B cell (primary cell): ENCODE measurements around the gene PSMD9. TPM values are rescaled to one million over a fixed set of nuclear protein-coding genes. Genes with fewer than 3 reads are reported as not detected.

Experiments
- ATAC-seq: fragments of 200-7000 bp; cut with Tn5 transposase; one replicate; pipeline ENCODE4 v1.10.0; 2021; ENCODE audit warnings: low read depth, mild to moderate bottlenecking, moderate number of reproducible peaks, moderate library complexity
- CTCF ChIA-PET: fragments of 350-600 bp; sonication (Branson Sonifier 250); formaldehyde crosslinking; loops from one replicate; lab custom pipeline; 2021; ENCODE audit warnings: antibody characterized with exemption, inconsistent platforms; lab: Charles Lee
- POLR2A ChIA-PET: fragments of 350-600 bp; sonication (Branson Sonifier 250); formaldehyde crosslinking; loops from one replicate; lab custom pipeline; 2021; ENCODE audit warnings: antibody characterized with exemption; lab: Charles Lee
- DNase-seq: peaks from one replicate; pipeline ENCODE4 v3.0.0; 2013
- H2AFZ ChIP-seq: 2 replicates; pipeline ENCODE4 v1.6.1; 2012; ENCODE audit warnings: mild to moderate bottlenecking, low read depth, low read length; ENCODE audit not compliant: insufficient read depth, poor library complexity, severe bottlenecking
- H3K27ac ChIP-seq, 2 donors: 1 replicate in 1 of 2; 2 replicates in 1 of 2; pipeline ENCODE4 v1.5.1; 2012 to 2013; ENCODE audit warnings: low read length in 2 of 2, mild to moderate bottlenecking in 2 of 2, moderate library complexity in 1 of 2
- H3K27me3 ChIP-seq, 4 experiments: fragments of 200-600 bp in 1 of 4; sonication (generic) in 1 of 4; replicated peaks in 1 of 4; 1 replicate in 2 of 4; 2 replicates in 2 of 4; pipeline versions ENCODE4 v1.6.1 to v1.7.0; 2013 to 2016; ENCODE audit warnings: low read length in 3 of 4, mild to moderate bottlenecking in 2 of 4, mixed read lengths in 1 of 4, moderate library complexity in 1 of 4; ENCODE audit not compliant: insufficient read depth in 4 of 4, control insufficient read depth in 3 of 4; ENCODE audit errors: control extremely low read depth in 1 of 4
- H3K36me3 ChIP-seq, 2 experiments: replicated peaks in 1 of 2; 1 replicate in 1 of 2; 2 replicates in 1 of 2; pipeline versions ENCODE4 v1.6.1 to v1.7.1; 2013; ENCODE audit warnings: low read length in 1 of 2; ENCODE audit not compliant: insufficient read depth in 2 of 2, control insufficient read depth in 1 of 2; ENCODE audit errors: control extremely low read depth in 1 of 2, extremely low read depth in 1 of 2
- H3K4me1 ChIP-seq, 2 donors: fragments of 200-600 bp in 1 of 2; sonication (generic) in 1 of 2; 1 replicate in 1 of 2; 2 replicates in 1 of 2; pipeline versions ENCODE4 v1.5.1 to v1.6.1; 2013 to 2017; ENCODE audit warnings: low read length in 2 of 2; ENCODE audit not compliant: control insufficient read depth in 2 of 2, insufficient read depth in 2 of 2
- H3K4me2 ChIP-seq: replicated peaks from 2 replicates; pipeline ENCODE3; 2012; ENCODE audit warnings: mild to moderate bottlenecking, low read depth, low read length; ENCODE audit not compliant: poor library complexity, severe bottlenecking
- H3K4me3 ChIP-seq, 5 experiments: fragments of 200-600 bp in 1 of 5; sonication (generic) in 1 of 5; 1 replicate in 3 of 5; 2 replicates in 2 of 5; pipeline versions ENCODE4 v1.5.1 to v1.7.0; 2011 to 2016; ENCODE audit warnings: low read length in 4 of 5, mild to moderate bottlenecking in 4 of 5, low read depth in 2 of 5, control low read depth in 1 of 5, moderate library complexity in 1 of 5; ENCODE audit not compliant: insufficient read depth in 1 of 5; ENCODE audit errors: control extremely low read depth in 1 of 5, extremely low read depth in 1 of 5
- H3K79me2 ChIP-seq: fragments of 200-600 bp; sonication (generic); one replicate; pipeline ENCODE4 v1.6.0; 2016; ENCODE audit warnings: low read length; ENCODE audit not compliant: control insufficient read depth, insufficient read depth
- H3K9ac ChIP-seq: fragments of 200-600 bp; sonication (generic); 2 replicates; pipeline ENCODE4 v1.6.1; 2017; ENCODE audit warnings: mild to moderate bottlenecking, low read length, moderate library complexity
- H3K9me3 ChIP-seq, 3 donors: one replicate each; pipeline versions ENCODE4 v1.6.1 to v1.7.1; 2013; ENCODE audit warnings: low read length in 2 of 3; ENCODE audit not compliant: control insufficient read depth in 2 of 3, insufficient read depth in 1 of 3; ENCODE audit errors: control extremely low read depth in 1 of 3
- H4K20me1 ChIP-seq: 2 replicates; pipeline ENCODE4 v1.6.0; 2012; ENCODE audit warnings: mild to moderate bottlenecking, low read length; ENCODE audit not compliant: insufficient read depth, control insufficient read depth, poor library complexity, severe bottlenecking
- H3K27ac Mint-ChIP-seq: one replicate; pipeline ENCODE4 v1.8.0; 2021; ENCODE audit warnings: mixed read lengths
- H3K27me3 Mint-ChIP-seq: one replicate; pipeline ENCODE4 v1.8.0; 2021; ENCODE audit warnings: mixed read lengths
- H3K4me1 Mint-ChIP-seq: one replicate; pipeline ENCODE4 v1.8.0; 2021; ENCODE audit warnings: mixed read lengths
- H3K4me3 Mint-ChIP-seq: one replicate; pipeline ENCODE4 v1.8.0; 2021; ENCODE audit warnings: mixed read lengths
- H3K9me3 Mint-ChIP-seq: one replicate; pipeline ENCODE4 v1.8.0; 2022; ENCODE audit warnings: mixed read lengths; ENCODE audit not compliant: insufficient read depth
- CTCF ChIP-seq: fragments of 200-600 bp; IDR thresholded peaks from one replicate; pipeline ENCODE4 v1.8.0; 2022; ENCODE audit warnings: antibody characterized with exemption, mild to moderate bottlenecking
- EZH2 ChIP-seq: IDR thresholded peaks from 2 replicates; pipeline ENCODE4 v1.6.1; 2012; ENCODE audit warnings: borderline replicate concordance, low read depth, mild to moderate bottlenecking, moderate library complexity, low read length; ENCODE audit not compliant: insufficient read depth, poor library complexity, severe bottlenecking
- WGBS: methylation state at CpG from one replicate; pipeline ENCODE4 v1.1.5; 2013; ENCODE audit warnings: missing lambda C conversion rate; ENCODE audit not compliant: insufficient coverage; 5-methylcytosine and 5-hydroxymethylcytosine counted together
- intact Hi-C: fragments of 100-400 bp; cut with micrococcal nuclease; formaldehyde crosslinking; loops from one replicate; pipeline ENCODE4 v1.10.0; 2022
- polyA plus RNA-seq: library from polyadenylated mRNA; depleted of rRNA; stranded (reverse); fragments of >200 nt; gene quantifications from 2 replicates; pipeline ENCODE4 v1.2.3, GENCODE V29; 2012
- total RNA-seq, 2 donors: library from RNA; stranded (reverse); fragments of 120-200 nt in 1 of 2; gene quantifications; 1 replicate in 1 of 2; 2 replicates in 1 of 2; pipeline versions ENCODE4 v1.2.3 to v1.2.4, GENCODE V29; 2013 to 2022

Gene PSMD9
- total and polyA plus RNA-seq, 2 donors (not counting 1 experiment from before 2014, with no cell fraction given), result 37.1 to 83.4 TPM

- Histone ChIP-seq H3K27ac (no peak overlapping the region), H2AFZ (no peak overlapping the region), H3K4me1 (peaks cover 8 to 11% of the 10 kb centered on the region in 2 donors), H3K9ac (no peak overlapping the region), H3K79me2 (peaks cover 2% of the 10 kb centered on the region), H3K27me3 (no peaks in the 10 kb centered on the region), H3K36me3 (peaks cover 8 to 15% of the 10 kb centered on the region in 2 experiments), H4K20me1 (no peaks in the 10 kb centered on the region), H3K4me3 (no peak overlapping the region), H3K4me2 (no peak overlapping the region), H3K9me3 (no peaks in the 10 kb centered on the region)
- H3K4me1 Mint-ChIP-seq, result peaks cover 13% of the 10 kb centered on the region
- DNase-seq (no peak), ATAC-seq (no peak)
- no peaks in the 10 kb centered on the region for H3K9me3 Mint-ChIP-seq
- POLR2A ChIA-PET, result interaction anchor here (0.6 kb wide), 1 partner anchor 150 kb away, joined by 9 read pairs; no protein-coding TSS in a partner anchor
- CTCF ChIA-PET, result interaction anchor here (0.9 to 4.3 kb wide), 7 partner anchors 19 to 207 kb away, joined by 3 to 55 read pairs (median 7); partner anchors contain the start of gene RHOF
- no peaks in the 10 kb centered on the region for H3K27me3 Mint-ChIP-seq
- TF ChIP-seq CTCF, result no peak
- H3K4me3 Mint-ChIP-seq, result no peak overlapping the region
- H3K27ac Mint-ChIP-seq, result no peak overlapping the region
- WGBS, result 86% methylated on average over 5 of the region's 5 CpGs
- intact Hi-C loops, result no loop called here
These were observed 27.3 kb downstream of the PSMD9 start for GRCh38 chr12:121915841-121916321.

- peaks cover 2% of the 10 kb centered on the region for H3K79me2 ChIP-seq
- H3K4me1 ChIP-seq, result peaks cover 8 to 11% of the 10 kb centered on the region in 2 donors
- ChIA-PET CTCF (interaction anchor here (0.8 to 4.3 kb wide), 12 partner anchors 18 to 278 kb away, joined by 3 to 55 read pairs (median 4); partner anchors contain the start of gene RHOF), POLR2A (interaction anchor here (0.5 to 0.6 kb wide), 2 partner anchors 7 to 126 kb away, joined by 3 to 5 read pairs; no protein-coding TSS in a partner anchor)
- DNase-seq (peak; percentile 60), ATAC-seq (no peak)
- H3K9ac ChIP-seq, result no peak overlapping the region
- peaks cover 8 to 13% of the 10 kb centered on the region in 2 experiments for H3K36me3 ChIP-seq
- Mint-ChIP-seq H3K4me1 (peaks cover 13% of the 10 kb centered on the region), H3K4me3 (no peak overlapping the region), H3K27ac (no peak overlapping the region), H3K27me3 (no peaks in the 10 kb centered on the region), H3K9me3 (no peaks in the 10 kb centered on the region)
- H3K9me3 ChIP-seq, result no peaks in the 10 kb centered on the region
- H3K27me3 ChIP-seq, result no peaks in the 10 kb centered on the region
- no peak overlapping the region for H3K27ac ChIP-seq
- H3K4me3 ChIP-seq, result no peak overlapping the region
- TF ChIP-seq EZH2, result no peak
- no peak for TF ChIP-seq CTCF
- intact Hi-C loops, result no loop called here
- no peak overlapping the region for H2AFZ ChIP-seq
- 79% methylated on average over 4 of the region's 7 CpGs for WGBS
- H4K20me1 ChIP-seq, result no peaks in the 10 kb centered on the region
- no peak overlapping the region for H3K4me2 ChIP-seq
These were observed 28.1 kb downstream of the PSMD9 start for GRCh38 chr12:121916719-121917118.
